ENCODE measurements around the gene HIPK2.

The HIPK2 gene

GRCh38 chr7:139597028-139597427 lies 180.8 kb downstream of the HIPK2 start:
- H3K4me3 ChIP-seq (ENCODE audit: low read depth, low read length) = no peak overlapping the region
- DNase-seq (ENCODE audit: low read depth) = no peak
- no peak for TF ChIP-seq MAX (IDR thresholded peaks at IDR 0.05; ENCODE audit: low read depth, low read length)
- no peak for TF ChIP-seq POLR2A (IDR thresholded peaks at IDR 0.05; ENCODE audit: extremely low read depth, insufficient read length)
- no peak for TF ChIP-seq MYC (IDR thresholded peaks at IDR 0.05; ENCODE audit: low read depth, low read length)
- TF ChIP-seq CTCF (IDR thresholded peaks at IDR 0.05; ENCODE audit: low read depth, low read length) = no peak

- TF ChIP-seq CTCF (IDR thresholded peaks at IDR 0.05; ENCODE audit: low read depth, low read length) = no peak
- no peak for TF ChIP-seq MAX (IDR thresholded peaks at IDR 0.05; ENCODE audit: low read depth, low read length)
- TF ChIP-seq POLR2A (IDR thresholded peaks at IDR 0.05; ENCODE audit: extremely low read depth, insufficient read length) = no peak
- TF ChIP-seq MYC (IDR thresholded peaks at IDR 0.05; ENCODE audit: low read depth, low read length) = no peak
- no peak for DNase-seq (ENCODE audit: low read depth)
- H3K4me3 ChIP-seq (ENCODE audit: low read depth, low read length) = no peak overlapping the region
Measured at GRCh38 chr7:139596626-139597025, 181.2 kb downstream of the HIPK2 start.

GRCh38 chr7:139595806-139596205 lies 182.0 kb downstream of the HIPK2 start:
- no peak overlapping the region for H3K4me3 ChIP-seq (ENCODE audit: low read depth, low read length)
- DNase-seq (ENCODE audit: low read depth) = no peak
- TF ChIP-seq CTCF (IDR thresholded peaks at IDR 0.05; ENCODE audit: low read depth, low read length) (no peak), POLR2A (IDR thresholded peaks at IDR 0.05; ENCODE audit: extremely low read depth, insufficient read length) (no peak), MYC (IDR thresholded peaks at IDR 0.05; ENCODE audit: low read depth, low read length) (no peak), MAX (IDR thresholded peaks at IDR 0.05; ENCODE audit: low read depth, low read length) (no peak)

GRCh38 chr7:139594911-139595476 lies 182.8 kb downstream of the HIPK2 start:
- no peak for DNase-seq (ENCODE audit: low read depth)
- TF ChIP-seq POLR2A (IDR thresholded peaks at IDR 0.05; ENCODE audit: extremely low read depth, insufficient read length) (no peak), CTCF (IDR thresholded peaks at IDR 0.05; ENCODE audit: low read depth, low read length) (no peak), MYC (IDR thresholded peaks at IDR 0.05; ENCODE audit: low read depth, low read length) (no peak), MAX (IDR thresholded peaks at IDR 0.05; ENCODE audit: low read depth, low read length) (no peak)
- H3K4me3 ChIP-seq (ENCODE audit: low read depth, low read length) = no peak overlapping the region

- TF ChIP-seq MAX (IDR thresholded peaks at IDR 0.05; ENCODE audit: low read depth, low read length) (no peak), CTCF (IDR thresholded peaks at IDR 0.05; ENCODE audit: low read depth, low read length) (no peak), MYC (IDR thresholded peaks at IDR 0.05; ENCODE audit: low read depth, low read length) (no peak), POLR2A (IDR thresholded peaks at IDR 0.05; ENCODE audit: extremely low read depth, insufficient read length) (no peak)
Measured at GRCh38 chr7:139594090-139594489, 183.7 kb downstream of the HIPK2 start.

More at GRCh38 chr7:139594090-139594489, 183.7 kb downstream of the HIPK2 start:
- H3K4me3 ChIP-seq (ENCODE audit: low read depth, low read length) = no peak overlapping the region
- DNase-seq (ENCODE audit: low read depth) = no peak

Measured in NB4 (cell line).